ENCODE measurements around the gene SOX10. TPM values are rescaled to one million over a fixed set of nuclear protein-coding genes. Genes with fewer than 3 reads are reported as not detected.

Gene SOX10
- total RNA-seq, 1 donor from 2014 or later = not detected

GRCh38 chr22:38017272-38017920 lies 33.0 kb upstream of the SOX10 start:
- TF ChIP-seq CTCF (IDR thresholded peaks at IDR 0.05; ENCODE audit: insufficient read depth, low read length, poor library complexity, severe bottlenecking) = no peak
- DNase-seq (ENCODE audit: low read depth) = no peak
- H3K4me3 ChIP-seq (ENCODE audit: low read depth, low read length) = no peak overlapping the region
- H3K27me3 ChIP-seq (ENCODE audit: control insufficient read depth, insufficient read depth, low read length) = no peaks in the 10 kb centered on the region
- H3K36me3 ChIP-seq (ENCODE audit: control insufficient read depth, insufficient read depth, low read length) = no peaks in the 10 kb centered on the region

- H3K4me3 ChIP-seq (ENCODE audit: low read depth, low read length) = no peak overlapping the region
- DNase-seq (ENCODE audit: low read depth) = no peak
- TF ChIP-seq CTCF (IDR thresholded peaks at IDR 0.05; ENCODE audit: insufficient read depth, low read length, poor library complexity, severe bottlenecking) = no peak
- no peaks in the 10 kb centered on the region for H3K27me3 ChIP-seq (ENCODE audit: control insufficient read depth, insufficient read depth, low read length)
- H3K36me3 ChIP-seq (ENCODE audit: control insufficient read depth, insufficient read depth, low read length) = no peaks in the 10 kb centered on the region
Observed at GRCh38 chr22:38016182-38017151, 32.1 kb upstream of the SOX10 start.

- no peak for TF ChIP-seq CTCF (IDR thresholded peaks at IDR 0.05; ENCODE audit: insufficient read depth, low read length, poor library complexity, severe bottlenecking)
- Histone ChIP-seq H3K27me3 (ENCODE audit: control insufficient read depth, insufficient read depth, low read length) (no peaks in the 10 kb centered on the region), H3K36me3 (ENCODE audit: control insufficient read depth, insufficient read depth, low read length) (no peaks in the 10 kb centered on the region), H3K4me3 (ENCODE audit: low read depth, low read length) (no peak overlapping the region)
- DNase-seq (ENCODE audit: low read depth) = no peak
Observed at GRCh38 chr22:38014083-38014482, 29.7 kb upstream of the SOX10 start.

GRCh38 chr22:38012604-38013072 lies 28.3 kb upstream of the SOX10 start:
- H3K27me3 ChIP-seq (ENCODE audit: control insufficient read depth, insufficient read depth, low read length) = no peaks in the 10 kb centered on the region
- H3K4me3 ChIP-seq (ENCODE audit: low read depth, low read length) = no peak overlapping the region
- H3K36me3 ChIP-seq (ENCODE audit: control insufficient read depth, insufficient read depth, low read length) = no peaks in the 10 kb centered on the region
- no peak for DNase-seq (ENCODE audit: low read depth)
- no peak for TF ChIP-seq CTCF (IDR thresholded peaks at IDR 0.05; ENCODE audit: insufficient read depth, low read length, poor library complexity, severe bottlenecking)

GRCh38 chr22:38009000-38009806 lies 24.8 kb upstream of the SOX10 start:
- Histone ChIP-seq H3K4me3 (ENCODE audit: low read depth, low read length) (no peak overlapping the region), H3K36me3 (ENCODE audit: control insufficient read depth, insufficient read depth, low read length) (no peaks in the 10 kb centered on the region), H3K27me3 (ENCODE audit: control insufficient read depth, insufficient read depth, low read length) (no peaks in the 10 kb centered on the region)
- TF ChIP-seq CTCF (IDR thresholded peaks at IDR 0.05; ENCODE audit: insufficient read depth, low read length, poor library complexity, severe bottlenecking) = no peak
- DNase-seq (ENCODE audit: low read depth) = no peak
